IMR-90 (cell line): ENCODE results near the gene SEPHS2. TPM values are rescaled to one million over a fixed set of nuclear protein-coding genes. Genes with fewer than 3 reads are reported as not detected.

Experiments used
- ATAC-seq: fragments of 200-7000 bp; cut with Tn5 transposase; 2 replicates; pipeline ENCODE4 v1.9.1; 2020; ENCODE audit warnings: low read depth, mild to moderate bottlenecking, moderate library complexity
- BruUV-seq: library from RNA; stranded (reverse); fragments of 400-500 nt; replicated peaks from 2 replicates; lab custom pipeline; 2021; lab: Mats Ljungman, UMichigan
- CTCF ChIA-PET: fragments of 300-600 bp; formaldehyde crosslinking; extraction: SDS; loops from one replicate; lab custom pipeline; 2021; ENCODE audit warnings: antibody characterized with exemption; lab: Yijun Ruan, JAX
- POLR2A ChIA-PET: fragments of 300-600 bp; sonication (Branson Sonifier 250); formaldehyde crosslinking; loops from one replicate; lab custom pipeline; 2022; ENCODE audit warnings: antibody characterized with exemption; ENCODE audit not compliant: unreplicated experiment; lab: Charles Lee
- DNase-seq: peaks from one replicate; pipeline ENCODE4 v3.0.0; 2013
- H2AFZ ChIP-seq: replicated peaks from 2 replicates; pipeline ENCODE3; 2013; ENCODE audit warnings: low read length, mild to moderate bottlenecking; ENCODE audit not compliant: poor library complexity
- H2AK5ac ChIP-seq: 2 replicates; pipeline ENCODE4 v1.6.1; 2013; ENCODE audit warnings: low read depth, low read length, inconsistent platforms
- H2AK9ac ChIP-seq: replicated peaks from 2 replicates; pipeline ENCODE3; 2013; ENCODE audit warnings: mild to moderate bottlenecking, low read depth, low read length, moderate library complexity; ENCODE audit not compliant: poor library complexity
- H2BK120ac ChIP-seq: 2 replicates; pipeline ENCODE4 v1.6.1; 2013; ENCODE audit warnings: low read depth, low read length, inconsistent platforms
- H2BK15ac ChIP-seq: 3 replicates; pipeline ENCODE4 v1.6.1; 2013; ENCODE audit warnings: low read depth, low read length, inconsistent platforms
- H2BK20ac ChIP-seq: 2 replicates; pipeline ENCODE4 v1.6.1; 2013; ENCODE audit warnings: low read depth, mild to moderate bottlenecking, inconsistent platforms, low read length, moderate library complexity
- H2BK5ac ChIP-seq: 2 replicates; pipeline ENCODE4 v1.6.1; 2013; ENCODE audit warnings: mild to moderate bottlenecking, low read depth, low read length, inconsistent platforms; ENCODE audit not compliant: poor library complexity, severe bottlenecking
- H3K14ac ChIP-seq: replicated peaks from 2 replicates; pipeline ENCODE4 v1.6.1; 2013; ENCODE audit warnings: low read depth, low read length, inconsistent platforms
- H3K18ac ChIP-seq: 2 replicates; pipeline ENCODE4 v1.6.1; 2013; ENCODE audit warnings: low read depth, low read length, control low read depth
- H3K23ac ChIP-seq: 2 replicates; pipeline ENCODE4 v1.6.1; 2013; ENCODE audit warnings: low read depth, low read length, inconsistent platforms
- H3K27ac ChIP-seq: 2 replicates; pipeline ENCODE4 v1.5.1; 2013; ENCODE audit warnings: mild to moderate bottlenecking, control low read depth, low read length; ENCODE audit not compliant: insufficient read depth
- H3K27me3 ChIP-seq: 2 replicates; pipeline ENCODE4 v1.6.1; 2013; ENCODE audit warnings: low read length; ENCODE audit not compliant: control insufficient read depth, insufficient read depth
- H3K36me3 ChIP-seq: 2 replicates; pipeline ENCODE4 v1.6.1; 2013; ENCODE audit warnings: low read length, mixed read lengths; ENCODE audit not compliant: control insufficient read depth, insufficient read depth
- H3K4ac ChIP-seq: 2 replicates; pipeline ENCODE4 v1.6.1; 2013; ENCODE audit warnings: low read depth, low read length, inconsistent platforms
- H3K4me1 ChIP-seq: 2 replicates; pipeline ENCODE4 v1.6.1; 2013; ENCODE audit warnings: low read length, mixed read lengths; ENCODE audit not compliant: control insufficient read depth, insufficient read depth
- H3K4me2 ChIP-seq: 2 replicates; pipeline ENCODE4 v1.6.1; 2013; ENCODE audit warnings: low read depth, mild to moderate bottlenecking, control low read depth, low read length, moderate library complexity
- H3K4me3 ChIP-seq: 2 replicates; pipeline ENCODE4 v1.5.1; 2013; ENCODE audit warnings: low read depth, mild to moderate bottlenecking, control low read depth, low read length, moderate library complexity; ENCODE audit not compliant: insufficient read depth
- H3K56ac ChIP-seq: 2 replicates; pipeline ENCODE4 v1.6.1; 2013; ENCODE audit warnings: low read length, inconsistent platforms; ENCODE audit not compliant: insufficient read depth; ENCODE audit errors: extremely low read depth
- H3K79me1 ChIP-seq, 2 experiments: 2 replicates each; pipeline ENCODE4 v1.6.1; 2013; ENCODE audit warnings: low read length in 2 of 2, inconsistent platforms in 1 of 2, low read depth in 1 of 2
- H3K9ac ChIP-seq: 2 replicates; pipeline ENCODE4 v1.6.1; 2013; ENCODE audit warnings: low read depth, low read length, control low read depth
- H3K9me1 ChIP-seq: 2 replicates; pipeline ENCODE4 v1.6.1; 2013; ENCODE audit warnings: low read length, inconsistent platforms; ENCODE audit not compliant: insufficient read depth
- H3K9me3 ChIP-seq: 2 replicates; pipeline ENCODE4 v1.6.1; 2013; ENCODE audit warnings: low read length; ENCODE audit not compliant: control insufficient read depth, insufficient read depth
- H4K20me1 ChIP-seq: 2 replicates; pipeline ENCODE4 v1.6.1; 2013; ENCODE audit warnings: low read length, inconsistent platforms; ENCODE audit not compliant: insufficient read depth
- H4K5ac ChIP-seq: 2 replicates; pipeline ENCODE4 v1.6.1; 2013; ENCODE audit warnings: mild to moderate bottlenecking, low read depth, low read length, control low read depth
- H4K8ac ChIP-seq, 2 experiments: 2 replicates each; pipeline ENCODE4 v1.6.1; 2013; ENCODE audit warnings: low read depth in 2 of 2, low read length in 2 of 2, control low read depth in 1 of 2, inconsistent platforms in 1 of 2
- H4K91ac ChIP-seq: 2 replicates; pipeline ENCODE4 v1.6.1; 2013; ENCODE audit warnings: low read depth, low read length, inconsistent platforms; ENCODE audit not compliant: insufficient read depth
- BHLHE40 ChIP-seq: fragments of 150-350 bp; IDR thresholded peaks from 2 replicates; pipeline ENCODE4 v1.6.1; 2016; ENCODE audit warnings: mild to moderate bottlenecking, low read depth, low read length
- FOS ChIP-seq: fragments of 150-350 bp; IDR thresholded peaks from 2 replicates; pipeline ENCODE4 v1.6.1; 2016; ENCODE audit warnings: low read depth, low read length
- POLR2A ChIP-seq: IDR thresholded peaks from 2 replicates; pipeline ENCODE4 v1.6.1; 2012; ENCODE audit warnings: mild to moderate bottlenecking, low read depth, low read length
- RCOR1 ChIP-seq: IDR thresholded peaks from 2 replicates; pipeline ENCODE4 v1.6.1; 2012; ENCODE audit warnings: mild to moderate bottlenecking, low read length, improper control_type of control experiment; ENCODE audit not compliant: insufficient replicate concordance
- WGBS, 2 experiments: methylation state at CpG; one replicate each; pipeline versions ENCODE4 v1.1.5 to v1.1.7; 2013; ENCODE audit warnings: missing lambda C conversion rate in 2 of 2; ENCODE audit not compliant: insufficient read length in 1 of 2; ENCODE audit errors: extremely low coverage in 2 of 2; 5-methylcytosine and 5-hydroxymethylcytosine counted together
- dilution Hi-C: fragments of 300-500 bp; cut with HindIII; formaldehyde crosslinking; loops from one replicate; pipeline ENCODE4 v1.14.3; 2018; ENCODE audit warnings: low sequenced_read_pairs; ENCODE audit not compliant: unreplicated experiment
- in situ Hi-C: fragments of 300-500 bp; cut with MboI; formaldehyde crosslinking; loops from 3 replicates; pipeline ENCODE4 v1.14.3; 2019; ENCODE audit warnings: low sequenced_read_pairs, inconsistent platforms, mixed read lengths
- intact Hi-C: fragments of 100-400 bp; cut with micrococcal nuclease; formaldehyde crosslinking; loops from 2 replicates; pipeline ENCODE4 v1.10.0; 2022
- polyA plus RNA-seq, 3 experiments: library from polyadenylated mRNA; depleted of rRNA; stranded (reverse); fragments of >200 nt; gene quantifications; 2 replicates each; pipeline ENCODE4 v1.2.3, GENCODE V29; 2012; ENCODE audit warnings: low replicate concordance in 1 of 3
- total RNA-seq: library from RNA; depleted of rRNA; stranded (reverse); fragments of >200 nt; gene quantifications from 2 replicates; pipeline ENCODE4 v1.2.3, GENCODE V29; 2012

Gene SEPHS2
- total and polyA plus RNA-seq, 2 of the 4 experiments (the other 2 are of a cell fraction) = 10.4 to 31.4 TPM

- DNase-seq (no peak), ATAC-seq (no peak)
- Histone ChIP-seq H3K27ac (no peak overlapping the region), H3K9me1 (no peaks in the 10 kb centered on the region), H4K20me1 (no peaks in the 10 kb centered on the region), H4K5ac (no peak overlapping the region), H3K4me3 (no peak overlapping the region), H3K14ac (no peak overlapping the region), H2BK5ac (no peak overlapping the region), H2AK9ac (no peak overlapping the region), H3K23ac (no peak overlapping the region), H2BK20ac (no peak overlapping the region), H3K18ac (no peak overlapping the region), H4K8ac (no peak overlapping the region), H2AK5ac (no peak overlapping the region), H3K4me1 (no peaks in the 10 kb centered on the region), H3K36me3 (no peaks in the 10 kb centered on the region), H4K91ac (no peak overlapping the region), H3K9ac (no peak overlapping the region), H3K79me1 (no peaks in the 10 kb centered on the region), H3K56ac (no peak overlapping the region), H2AFZ (no peak overlapping the region), H3K4ac (no peak overlapping the region), H3K27me3 (peaks cover 26% of the 10 kb centered on the region), H2BK120ac (no peak overlapping the region), H3K4me2 (no peak overlapping the region), H2BK15ac (no peak overlapping the region), H3K9me3 (no peaks in the 10 kb centered on the region)
- dilution Hi-C loops (no loop called here), in situ Hi-C loops (no loop called here), intact Hi-C loops (no loop called here)
- ChIA-PET POLR2A (no interaction called here), CTCF (no interaction called here)
- BruUV-seq = no TSS peak
- WGBS, 2 experiments = 75% methylated on average over 6 of the region's 16 CpGs; no CpG with 5 or more reads in 1 of the 2 experiments
- no peak for TF ChIP-seq POLR2A
- TF ChIP-seq BHLHE40 = no peak
- TF ChIP-seq RCOR1 = no peak
- TF ChIP-seq FOS = no peak
Measured at GRCh38 chr16:30457743-30458560, 12.3 kb upstream of the SEPHS2 start.
